Measurements from ENCODE around the gene CCDC24.

GRCh38 chr1:43978264-43978550 is 13.2 kb upstream of the CCDC24 start:
- TF ChIP-seq CTCF (IDR thresholded peaks at IDR 0.05) (no peak), POLR2AphosphoS5 (IDR thresholded peaks at IDR 0.05) (no peak), EP300 (IDR thresholded peaks at IDR 0.05) (no peak), POLR2A (IDR thresholded peaks at IDR 0.05) (no peak)
